A549 (cell line): ENCODE results near the gene MAGI1. TPM values are rescaled to one million over a fixed set of nuclear protein-coding genes. Genes with fewer than 3 reads are reported as not detected.
"Not testable (repeated sequence)": the region's sequence is repeated elsewhere in the genome, so short reads cannot be mapped to it uniquely, and the experiment has no call there.

ENCODE experiments used
- ATAC-seq, 2 experiments: fragments of 200-7000 bp in 1 of 2; fragments of >200 bp in 1 of 2; cut with Nextera tagmentation in 1 of 2; cut with Tn5 transposase in 1 of 2; 3 replicates each; pipeline versions ENCODE4 v1.8.0 to v1.9.1; 2018 to 2020; ENCODE audit warnings: mild to moderate bottlenecking in 1 of 2, moderate library complexity in 1 of 2
- CTCF ChIA-PET: fragments of 300-600 bp; sonication (Branson Sonifier 250); formaldehyde crosslinking; extraction: SDS; loops from one replicate; lab custom pipeline; 2021; ENCODE audit warnings: antibody characterized with exemption, inconsistent platforms; lab: Yijun Ruan, JAX
- POLR2A ChIA-PET: fragments of 350-600 bp; formaldehyde crosslinking; extraction: SDS; loops from one replicate; lab custom pipeline; 2021; ENCODE audit warnings: antibody characterized with exemption, inconsistent platforms; lab: Yijun Ruan, JAX
- DNase-seq, 2 experiments: peaks; one replicate each; pipeline versions ENCODE4 v3.0.0 to v3.0.0-alpha.2; 2011 to 2016; ENCODE audit warnings: low read depth in 1 of 2, low spot score in 1 of 2
- FAIRE-seq: peaks from 2 replicates; lab custom pipeline; 2011; peaks lifted over from hg19 to GRCh38; lab: Jason Lieb, UNC
- H3K27ac ChIP-seq, 2 experiments: fragments of >200 bp; sonication (Bioruptor Twin); formaldehyde crosslinking; 3 replicates each; pipeline ENCODE4 v1.5.1; 2016 to 2017
- H3K4me1 ChIP-seq: fragments of >200 bp; sonication (Bioruptor Twin); formaldehyde crosslinking; 3 replicates; pipeline ENCODE4 v1.6.1; 2016
- H3K4me2 ChIP-seq: fragments of >200 bp; sonication (Bioruptor Twin); formaldehyde crosslinking; 3 replicates; pipeline ENCODE4 v1.6.1; 2016
- H3K4me3 ChIP-seq: fragments of >200 bp; sonication (Bioruptor Twin); formaldehyde crosslinking; 3 replicates; pipeline ENCODE4 v1.5.1; 2016
- H3K9me3 ChIP-seq: fragments of >200 bp; sonication (Bioruptor Twin); formaldehyde crosslinking; 3 replicates; pipeline ENCODE4 v1.6.1; 2016
- ATOH8 ChIP-seq: fragments of 250-450 bp; sonication (Bioruptor Pico); IDR thresholded peaks from 2 replicates; pipeline ENCODE4 v1.5.0; 2020; ENCODE audit warnings: low read depth, mild to moderate bottlenecking, moderate library complexity
- BHLHE40 ChIP-seq: IDR thresholded peaks from 2 replicates; pipeline ENCODE4 v1.6.1; 2012; ENCODE audit warnings: low read depth, low read length, inconsistent platforms
- CBX2 ChIP-seq: fragments of 200-600 bp; sonication (generic); IDR thresholded peaks from 2 replicates; pipeline ENCODE4 v1.6.1; 2016; ENCODE audit warnings: low read depth, mild to moderate bottlenecking, borderline replicate concordance
- EHF ChIP-seq: fragments of 250-450 bp; sonication (Bioruptor Pico); IDR thresholded peaks from 2 replicates; pipeline ENCODE4 v1.5.0; 2020; ENCODE audit warnings: mild to moderate bottlenecking
- EHMT2 ChIP-seq: fragments of 200-600 bp; sonication (generic); IDR thresholded peaks from 2 replicates; pipeline ENCODE4 v1.6.1; 2016; ENCODE audit warnings: antibody characterized with exemption, low read depth, mild to moderate bottlenecking, moderate library complexity
- FOSL2 ChIP-seq, 2 experiments: fragments of 450-650 bp in 1 of 2; fragments of >200 bp in 1 of 2; sonication (Bioruptor Twin) in 1 of 2; formaldehyde crosslinking; IDR thresholded peaks; 2 replicates each; pipeline versions ENCODE4 v1.5.0 to v1.6.1; 2016 to 2020; ENCODE audit warnings: mild to moderate bottlenecking in 1 of 2, moderate library complexity in 1 of 2
- HES2 ChIP-seq: fragments of >200 bp; sonication (Bioruptor Twin); formaldehyde crosslinking; IDR thresholded peaks from 2 replicates; pipeline ENCODE4 v1.6.1; 2016
- HMGXB4 ChIP-seq: fragments of 250-450 bp; sonication (Bioruptor Pico); IDR thresholded peaks from 2 replicates; pipeline ENCODE4 v1.5.0; 2021; ENCODE audit warnings: mild to moderate bottlenecking, moderate library complexity, borderline replicate concordance
- JUN ChIP-seq, 2 experiments: fragments of >200 bp; sonication (Bioruptor Twin); formaldehyde crosslinking; IDR thresholded peaks; 2 replicates in 1 of 2; 3 replicates in 1 of 2; pipeline ENCODE4 v1.6.1; 2016 to 2017
- KDM1A ChIP-seq: fragments of 200-600 bp; sonication (generic); IDR thresholded peaks from 2 replicates; pipeline ENCODE4 v1.6.1; 2016; ENCODE audit warnings: low read depth, mild to moderate bottlenecking
- KDM5A ChIP-seq: fragments of 200-600 bp; sonication (generic); IDR thresholded peaks from 2 replicates; pipeline ENCODE4 v1.6.1; 2016; ENCODE audit warnings: antibody characterized with exemption, mild to moderate bottlenecking
- MYC ChIP-seq: IDR thresholded peaks from 2 replicates; pipeline ENCODE4 v1.6.1; 2012; ENCODE audit warnings: mild to moderate bottlenecking, inconsistent platforms, low read length, improper control_type of control experiment, borderline replicate concordance
- NR3C1 ChIP-seq: fragments of >200 bp; sonication (Bioruptor Twin); formaldehyde crosslinking; IDR thresholded peaks from 3 replicates; pipeline ENCODE4 v1.6.1; 2017
- REST ChIP-seq: fragments of 200-600 bp; sonication (generic); IDR thresholded peaks from 2 replicates; pipeline ENCODE4 v1.6.1; 2016; ENCODE audit warnings: antibody characterized with exemption, mild to moderate bottlenecking, moderate library complexity
- RNF2 ChIP-seq: fragments of 200-600 bp; sonication (generic); IDR thresholded peaks from 2 replicates; pipeline ENCODE4 v1.6.1; 2016; ENCODE audit warnings: low read depth, mild to moderate bottlenecking, antibody characterized with exemption, moderate library complexity, borderline replicate concordance
- SMC3 ChIP-seq: fragments of >200 bp; sonication (Bioruptor Twin); formaldehyde crosslinking; IDR thresholded peaks from 3 replicates; pipeline ENCODE4 v1.6.1; 2018; ENCODE audit warnings: inconsistent platforms
- USF2 ChIP-seq: fragments of 450-650 bp; IDR thresholded peaks from 2 replicates; pipeline ENCODE4 v1.6.1; 2014; ENCODE audit warnings: antibody characterized with exemption
- WGBS: methylation state at CpG from one replicate; pipeline ENCODE4 v1.1.6; 2017; ENCODE audit errors: missing lambda C conversion rate; 5-methylcytosine and 5-hydroxymethylcytosine counted together
- polyA plus RNA-seq, 4 experiments: library from polyadenylated mRNA; depleted of rRNA in 3 of 4; stranded (reverse); fragments of >200 nt; fragmentation: RNase III in 1 of 4; extraction: RNeasy Plus Mini Kit Qiagen cat#74134 plus additional on column Dnase treatment in 1 of 4; gene quantifications; 2 replicates in 3 of 4; 3 replicates in 1 of 4; pipeline ENCODE4 v1.2.3, GENCODE V29; 2011 to 2017

Gene MAGI1
- polyA plus RNA-seq, 2 of the 4 experiments (the other 2 are of a cell fraction), result 4.7 to 6.6 TPM

- Histone ChIP-seq H3K27ac (no peak overlapping the region), H3K9me3 (no peaks in the 10 kb centered on the region), H3K4me1 (no peaks in the 10 kb centered on the region), H3K4me3 (no peak overlapping the region)
- POLR2A ChIA-PET, result no interaction called here
- ATAC-seq (no peak), FAIRE-seq (no peak)
- WGBS, result 85% methylated on average over 3 of the region's 3 CpGs
- TF ChIP-seq FOSL2 (IDR thresholded peaks at IDR 0.05) (no peak), FOSL2 (CRISPR knock-in tag; IDR thresholded peaks at IDR 0.05) (no peak), ATOH8 (CRISPR knock-in tag) (no peak), MYC (no peak), CBX2 (no peak), SMC3 (no peak)
- TF ChIP-seq, all 56 proteins: peak for 0
- CTCF ChIA-PET, result no interaction called here
- no peak for DNase-seq
- no peak overlapping the region for H3K4me2 ChIP-seq
These were observed 470.2 kb downstream of the MAGI1 start for GRCh38 chr3:65568497-65568896.

- H3K4me2 ChIP-seq, H3K4me1 ChIP-seq, CTCF ChIA-PET, ATAC-seq, FAIRE-seq, POLR2A ChIA-PET, H3K4me3 ChIP-seq, DNase-seq, H3K27ac ChIP-seq, H3K9me3 ChIP-seq: not testable (repeated sequence)
- 86% methylated on average over 8 of the region's 11 CpGs for WGBS
These were observed 473.0 kb downstream of the MAGI1 start for GRCh38 chr3:65565744-65566143.

- Histone ChIP-seq H3K27ac (no peak overlapping the region), H3K9me3 (no peaks in the 10 kb centered on the region), H3K4me2 (no peak overlapping the region), H3K4me3 (no peak overlapping the region), H3K4me1 (no peaks in the 10 kb centered on the region)
- CTCF ChIA-PET, result interaction anchor here (0.8 kb wide), 1 partner anchor 15 kb away, joined by 3 read pairs; no protein-coding TSS in a partner anchor
- POLR2A ChIA-PET, result no interaction called here
- TF ChIP-seq USF2, result no peak
- no peak for FAIRE-seq
- DNase-seq, result no peak
- 89% methylated on average over 3 of the region's 3 CpGs for WGBS
- no peak for ATAC-seq
These were observed 474.2 kb downstream of the MAGI1 start for GRCh38 chr3:65564483-65564882.

GRCh38 chr3:65563861-65564260, 474.9 kb downstream of the MAGI1 start:
- Histone ChIP-seq H3K27ac (no peak overlapping the region), H3K4me3 (no peak overlapping the region), H3K9me3 (no peaks in the 10 kb centered on the region), H3K4me1 (no peaks in the 10 kb centered on the region), H3K4me2 (no peak overlapping the region)
- no peak for FAIRE-seq
- ChIA-PET CTCF (no interaction called here), POLR2A (no interaction called here)
- TF ChIP-seq KDM5A (no peak), HES2 (no peak)
- ATAC-seq, result no peak
- no peak for DNase-seq
- WGBS, result 93% methylated on average over 5 of the region's 5 CpGs

GRCh38 chr3:65562447-65562846, 476.3 kb downstream of the MAGI1 start:
- H3K4me3 ChIP-seq, result no peak overlapping the region
- CTCF ChIA-PET, result no interaction called here
- POLR2A ChIA-PET, result no interaction called here
- TF ChIP-seq HMGXB4, result no peak
- no peak for TF ChIP-seq RNF2
- no peak for TF ChIP-seq EHF
- no peak for TF ChIP-seq USF2
- no peak for TF ChIP-seq KDM1A
- TF ChIP-seq NR3C1, result no peak
- no peak for TF ChIP-seq REST
- TF ChIP-seq JUN (IDR thresholded peaks at IDR 0.05), result no peak
- no peak for TF ChIP-seq EHMT2
- no peak for TF ChIP-seq BHLHE40
- TF ChIP-seq KDM5A, result no peak

More at GRCh38 chr3:65562447-65562846, 476.3 kb downstream of the MAGI1 start:
- ATAC-seq (no peak), DNase-seq (no peak), FAIRE-seq (no peak)
- Histone ChIP-seq H3K27ac (no peak overlapping the region), H3K9me3 (no peaks in the 10 kb centered on the region), H3K4me1 (no peaks in the 10 kb centered on the region), H3K4me2 (no peak overlapping the region)
- WGBS, result 76% methylated on average over 2 of the region's 2 CpGs
